GM12873 (cell line): ENCODE results near the gene SYT8.

Experiments
- CTCF ChIP-seq: IDR thresholded peaks from 2 replicates; pipeline ENCODE4 v1.5.1; 2012; ENCODE audit warnings: low read depth, mild to moderate bottlenecking, moderate library complexity, low read length, control low read depth; ENCODE audit not compliant: insufficient read depth; ENCODE audit errors: missing control alignments

The SYT8 gene

GRCh38 chr11:1851468-1852180, 16.8 kb downstream of the SYT8 start:
- no peak for TF ChIP-seq CTCF

- TF ChIP-seq CTCF = no peak
Observed at GRCh38 chr11:1852271-1852876, 17.6 kb downstream of the SYT8 start.

GRCh38 chr11:1852877-1853276, 18.1 kb downstream of the SYT8 start, which contains the start of gene LSP1:
Gene LSP1 (plus strand): TSS chr11:1853084. CDS start chr11:1853145, 61 bp downstream.
- no peak for TF ChIP-seq CTCF

GRCh38 chr11:1853376-1854131, 18.8 kb downstream of the SYT8 start:
- peak; percentile 34 for TF ChIP-seq CTCF

GRCh38 chr11:1854132-1854948, 19.6 kb downstream of the SYT8 start:
- TF ChIP-seq CTCF = no peak

- no peak for TF ChIP-seq CTCF
Observed at GRCh38 chr11:1854949-1855885, 20.4 kb downstream of the SYT8 start.
